B cell (primary cell): ENCODE measurements around the gene RARA. TPM values are rescaled to one million over a fixed set of nuclear protein-coding genes. Genes with fewer than 3 reads are reported as not detected.
A peak's percentile ranks its signal among the peaks of the same experiment; 100 is the strongest.

Source experiments
- ATAC-seq: fragments of 200-7000 bp; cut with Tn5 transposase; one replicate; pipeline ENCODE4 v1.10.0; 2021; ENCODE audit warnings: low read depth, mild to moderate bottlenecking, moderate number of reproducible peaks, moderate library complexity
- CTCF ChIA-PET: fragments of 350-600 bp; sonication (Branson Sonifier 250); formaldehyde crosslinking; loops from one replicate; lab custom pipeline; 2021; ENCODE audit warnings: antibody characterized with exemption, inconsistent platforms; lab: Charles Lee
- POLR2A ChIA-PET: fragments of 350-600 bp; sonication (Branson Sonifier 250); formaldehyde crosslinking; loops from one replicate; lab custom pipeline; 2021; ENCODE audit warnings: antibody characterized with exemption; lab: Charles Lee
- DNase-seq: peaks from one replicate; pipeline ENCODE4 v3.0.0; 2013
- H2AFZ ChIP-seq: 2 replicates; pipeline ENCODE4 v1.6.1; 2012; ENCODE audit warnings: mild to moderate bottlenecking, low read depth, low read length; ENCODE audit not compliant: insufficient read depth, poor library complexity, severe bottlenecking
- H3K27ac ChIP-seq, 2 donors: 1 replicate in 1 of 2; 2 replicates in 1 of 2; pipeline ENCODE4 v1.5.1; 2012 to 2013; ENCODE audit warnings: low read length in 2 of 2, mild to moderate bottlenecking in 2 of 2, moderate library complexity in 1 of 2
- H3K27me3 ChIP-seq, 4 experiments: fragments of 200-600 bp in 1 of 4; sonication (generic) in 1 of 4; replicated peaks in 1 of 4; 1 replicate in 2 of 4; 2 replicates in 2 of 4; pipeline versions ENCODE4 v1.6.1 to v1.7.0; 2013 to 2016; ENCODE audit warnings: low read length in 3 of 4, mild to moderate bottlenecking in 2 of 4, mixed read lengths in 1 of 4, moderate library complexity in 1 of 4; ENCODE audit not compliant: insufficient read depth in 4 of 4, control insufficient read depth in 3 of 4; ENCODE audit errors: control extremely low read depth in 1 of 4
- H3K36me3 ChIP-seq, 2 experiments: replicated peaks in 1 of 2; 1 replicate in 1 of 2; 2 replicates in 1 of 2; pipeline versions ENCODE4 v1.6.1 to v1.7.1; 2013; ENCODE audit warnings: low read length in 1 of 2; ENCODE audit not compliant: insufficient read depth in 2 of 2, control insufficient read depth in 1 of 2; ENCODE audit errors: control extremely low read depth in 1 of 2, extremely low read depth in 1 of 2
- H3K4me1 ChIP-seq, 2 donors: fragments of 200-600 bp in 1 of 2; sonication (generic) in 1 of 2; 1 replicate in 1 of 2; 2 replicates in 1 of 2; pipeline versions ENCODE4 v1.5.1 to v1.6.1; 2013 to 2017; ENCODE audit warnings: low read length in 2 of 2; ENCODE audit not compliant: control insufficient read depth in 2 of 2, insufficient read depth in 2 of 2
- H3K4me2 ChIP-seq: replicated peaks from 2 replicates; pipeline ENCODE3; 2012; ENCODE audit warnings: mild to moderate bottlenecking, low read depth, low read length; ENCODE audit not compliant: poor library complexity, severe bottlenecking
- H3K4me3 ChIP-seq, 5 experiments: fragments of 200-600 bp in 1 of 5; sonication (generic) in 1 of 5; 1 replicate in 3 of 5; 2 replicates in 2 of 5; pipeline versions ENCODE4 v1.5.1 to v1.7.0; 2011 to 2016; ENCODE audit warnings: low read length in 4 of 5, mild to moderate bottlenecking in 4 of 5, low read depth in 2 of 5, control low read depth in 1 of 5, moderate library complexity in 1 of 5; ENCODE audit not compliant: insufficient read depth in 1 of 5; ENCODE audit errors: control extremely low read depth in 1 of 5, extremely low read depth in 1 of 5
- H3K79me2 ChIP-seq: fragments of 200-600 bp; sonication (generic); one replicate; pipeline ENCODE4 v1.6.0; 2016; ENCODE audit warnings: low read length; ENCODE audit not compliant: control insufficient read depth, insufficient read depth
- H3K9ac ChIP-seq: fragments of 200-600 bp; sonication (generic); 2 replicates; pipeline ENCODE4 v1.6.1; 2017; ENCODE audit warnings: mild to moderate bottlenecking, low read length, moderate library complexity
- H3K9me3 ChIP-seq, 3 donors: one replicate each; pipeline versions ENCODE4 v1.6.1 to v1.7.1; 2013; ENCODE audit warnings: low read length in 2 of 3; ENCODE audit not compliant: control insufficient read depth in 2 of 3, insufficient read depth in 1 of 3; ENCODE audit errors: control extremely low read depth in 1 of 3
- H4K20me1 ChIP-seq: 2 replicates; pipeline ENCODE4 v1.6.0; 2012; ENCODE audit warnings: mild to moderate bottlenecking, low read length; ENCODE audit not compliant: insufficient read depth, control insufficient read depth, poor library complexity, severe bottlenecking
- H3K27ac Mint-ChIP-seq: one replicate; pipeline ENCODE4 v1.8.0; 2021; ENCODE audit warnings: mixed read lengths
- H3K27me3 Mint-ChIP-seq: one replicate; pipeline ENCODE4 v1.8.0; 2021; ENCODE audit warnings: mixed read lengths
- H3K4me1 Mint-ChIP-seq: one replicate; pipeline ENCODE4 v1.8.0; 2021; ENCODE audit warnings: mixed read lengths
- H3K4me3 Mint-ChIP-seq: one replicate; pipeline ENCODE4 v1.8.0; 2021; ENCODE audit warnings: mixed read lengths
- H3K9me3 Mint-ChIP-seq: one replicate; pipeline ENCODE4 v1.8.0; 2022; ENCODE audit warnings: mixed read lengths; ENCODE audit not compliant: insufficient read depth
- EZH2 ChIP-seq: IDR thresholded peaks from 2 replicates; pipeline ENCODE4 v1.6.1; 2012; ENCODE audit warnings: borderline replicate concordance, low read depth, mild to moderate bottlenecking, moderate library complexity, low read length; ENCODE audit not compliant: insufficient read depth, poor library complexity, severe bottlenecking
- WGBS: methylation state at CpG from one replicate; pipeline ENCODE4 v1.1.5; 2013; ENCODE audit warnings: missing lambda C conversion rate; ENCODE audit not compliant: insufficient coverage; 5-methylcytosine and 5-hydroxymethylcytosine counted together
- intact Hi-C: fragments of 100-400 bp; cut with micrococcal nuclease; formaldehyde crosslinking; loops from one replicate; pipeline ENCODE4 v1.10.0; 2022
- polyA plus RNA-seq: library from polyadenylated mRNA; depleted of rRNA; stranded (reverse); fragments of >200 nt; gene quantifications from 2 replicates; pipeline ENCODE4 v1.2.3, GENCODE V29; 2012
- total RNA-seq, 2 donors: library from RNA; stranded (reverse); fragments of 120-200 nt in 1 of 2; gene quantifications; 1 replicate in 1 of 2; 2 replicates in 1 of 2; pipeline versions ENCODE4 v1.2.3 to v1.2.4, GENCODE V29; 2013 to 2022
- TF ChIP-seq, protein P1 (sequence below): fragments of 200-600 bp; IDR thresholded peaks from one replicate; pipeline ENCODE4 v1.8.0; 2022; ENCODE audit warnings: antibody characterized with exemption, mild to moderate bottlenecking

Gene RARA
- total and polyA plus RNA-seq, 2 donors (not counting 1 experiment from before 2014, with no cell fraction given), result 20.7 to 86.2 TPM

DNA sequence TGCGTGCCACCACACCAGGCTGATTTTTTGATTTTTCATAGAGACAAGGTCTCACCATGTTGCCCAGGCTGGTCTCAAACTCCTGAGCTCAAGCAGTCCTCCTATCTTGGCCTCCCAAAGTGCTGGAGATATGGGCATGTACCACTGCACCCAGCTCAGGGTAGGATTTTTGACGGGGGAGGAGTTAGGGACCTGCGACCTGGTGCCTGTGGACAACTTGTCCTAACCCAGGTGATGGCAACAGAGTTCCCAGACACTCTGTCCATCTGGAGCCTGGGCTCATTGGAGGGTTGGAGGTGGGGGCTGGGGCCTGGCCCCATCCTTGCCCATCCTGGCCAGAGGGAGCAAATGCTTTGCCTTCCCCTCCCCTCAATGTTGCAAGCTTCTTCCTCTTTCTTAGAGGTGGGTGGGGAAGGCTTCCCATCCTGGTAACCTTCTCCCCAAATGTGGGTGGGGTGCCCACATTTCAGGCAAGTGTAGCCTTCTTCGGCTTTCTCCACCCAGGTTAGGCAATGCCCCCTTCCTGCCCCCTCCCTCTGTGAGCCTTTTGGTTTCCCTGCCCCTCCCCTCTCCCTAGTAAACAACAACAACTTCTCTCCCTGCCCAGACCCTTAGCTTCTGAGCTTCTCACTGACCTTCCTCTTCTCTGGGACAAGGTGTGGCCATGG lies 24.9 kb downstream of the RARA start:
- Histone ChIP-seq H3K4me2 (peak overlapping the region; percentile 49), H3K4me1 (peaks cover 62 to 86% of the 10 kb centered on the region in 2 donors), H3K4me3 (no peak overlapping the region), H3K27me3 (no peaks in the 10 kb centered on the region), H4K20me1 (peaks cover 35% of the 10 kb centered on the region), H3K9ac (no peak overlapping the region), H3K79me2 (peaks cover 99% of the 10 kb centered on the region), H2AFZ (no peak overlapping the region), H3K27ac (peak overlapping the region; percentile 10 to 24), H3K9me3 (no peaks in the 10 kb centered on the region), H3K36me3 (peaks cover 3 to 32% of the 10 kb centered on the region in 2 experiments)
- intact Hi-C loops, result no loop called here
- Mint-ChIP-seq H3K4me1 (peaks cover 63% of the 10 kb centered on the region), H3K27ac (peak overlapping the region; percentile 78), H3K9me3 (no peaks in the 10 kb centered on the region), H3K27me3 (no peaks in the 10 kb centered on the region), H3K4me3 (peak overlapping the region; percentile 56)
- CTCF ChIA-PET, result interaction anchor here (0.9 to 1.5 kb wide), 7 partner anchors 8 to 30 kb away, joined by 3 to 5 read pairs (median 4); no protein-coding TSS in a partner anchor
- ATAC-seq (no peak), DNase-seq (no peak)
- POLR2A ChIA-PET, result interaction anchor here (0.6 to 1.7 kb wide), 3 partner anchors 8 to 13 kb away, joined by 3 to 6 read pairs (median 3); no protein-coding TSS in a partner anchor
- WGBS, result 88% methylated on average over 3 of the region's 4 CpGs
- no peak for TF ChIP-seq EZH2
- TF ChIP-seq, protein P1, sequence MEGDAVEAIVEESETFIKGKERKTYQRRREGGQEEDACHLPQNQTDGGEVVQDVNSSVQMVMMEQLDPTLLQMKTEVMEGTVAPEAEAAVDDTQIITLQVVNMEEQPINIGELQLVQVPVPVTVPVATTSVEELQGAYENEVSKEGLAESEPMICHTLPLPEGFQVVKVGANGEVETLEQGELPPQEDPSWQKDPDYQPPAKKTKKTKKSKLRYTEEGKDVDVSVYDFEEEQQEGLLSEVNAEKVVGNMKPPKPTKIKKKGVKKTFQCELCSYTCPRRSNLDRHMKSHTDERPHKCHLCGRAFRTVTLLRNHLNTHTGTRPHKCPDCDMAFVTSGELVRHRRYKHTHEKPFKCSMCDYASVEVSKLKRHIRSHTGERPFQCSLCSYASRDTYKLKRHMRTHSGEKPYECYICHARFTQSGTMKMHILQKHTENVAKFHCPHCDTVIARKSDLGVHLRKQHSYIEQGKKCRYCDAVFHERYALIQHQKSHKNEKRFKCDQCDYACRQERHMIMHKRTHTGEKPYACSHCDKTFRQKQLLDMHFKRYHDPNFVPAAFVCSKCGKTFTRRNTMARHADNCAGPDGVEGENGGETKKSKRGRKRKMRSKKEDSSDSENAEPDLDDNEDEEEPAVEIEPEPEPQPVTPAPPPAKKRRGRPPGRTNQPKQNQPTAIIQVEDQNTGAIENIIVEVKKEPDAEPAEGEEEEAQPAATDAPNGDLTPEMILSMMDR, result no peak

DNA sequence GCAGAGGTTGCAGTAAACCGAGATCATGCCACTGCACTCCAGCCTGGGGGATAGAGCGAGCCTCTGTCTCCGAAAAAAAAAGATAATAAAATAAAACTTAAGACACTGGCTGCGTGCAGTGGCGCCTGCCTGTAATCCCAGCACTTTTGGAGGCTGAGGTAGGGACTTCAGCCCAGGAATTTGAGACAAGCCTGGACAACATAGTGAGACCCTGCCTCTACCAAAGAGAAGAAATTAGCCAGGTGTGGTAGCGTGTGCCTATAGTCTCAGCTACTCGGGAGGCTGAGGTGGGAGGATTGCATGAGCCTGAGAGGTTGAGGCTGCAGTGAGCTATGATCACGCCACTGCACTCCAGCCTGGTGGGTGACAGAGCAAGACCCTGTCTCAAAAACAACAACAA lies 26.6 kb downstream of the RARA start:
- DNase-seq (no peak), ATAC-seq (no peak)
- ChIA-PET CTCF (interaction anchor here (1.1 to 1.4 kb wide), 2 partner anchors 9 to 19 kb away, joined by 3 to 4 read pairs; no protein-coding TSS in a partner anchor), POLR2A (interaction anchor here (1.7 kb wide), 1 partner anchor 13 kb away, joined by 6 read pairs; no protein-coding TSS in a partner anchor)
- H3K27ac Mint-ChIP-seq, result no peak overlapping the region
- H3K4me3 Mint-ChIP-seq, result no peak overlapping the region
- peaks cover 3 to 38% of the 10 kb centered on the region in 2 experiments for H3K36me3 ChIP-seq
- H3K4me1 ChIP-seq, result peaks cover 68 to 84% of the 10 kb centered on the region in 2 donors
- peaks cover 33% of the 10 kb centered on the region for H4K20me1 ChIP-seq
- intact Hi-C loops, result no loop called here
- no peak overlapping the region for H3K9ac ChIP-seq
- no peak overlapping the region for H3K4me2 ChIP-seq
- no peak overlapping the region for H3K4me3 ChIP-seq
- no peak overlapping the region for H2AFZ ChIP-seq
- WGBS, result 98% methylated on average over 7 of the region's 8 CpGs
- H3K27me3 Mint-ChIP-seq, result no peaks in the 10 kb centered on the region
- no peaks in the 10 kb centered on the region for H3K9me3 Mint-ChIP-seq
- H3K79me2 ChIP-seq, result peaks cover 99% of the 10 kb centered on the region
- H3K9me3 ChIP-seq, result no peaks in the 10 kb centered on the region
- H3K4me1 Mint-ChIP-seq, result peaks cover 67% of the 10 kb centered on the region
- H3K27ac ChIP-seq, result no peak overlapping the region
- no peaks in the 10 kb centered on the region for H3K27me3 ChIP-seq
- no peak for TF ChIP-seq EZH2
- TF ChIP-seq, protein P1, result no peak
